Stimulated activated CD4-positive, alpha-beta T cell treated with anti-CD3 and anti-CD28 coated beads, Interleukin-4, amount 100 ng/mL, for 24 hours (primary cell): ENCODE data around the gene TOMM6.

Source experiments
- DNase-seq: peaks from one replicate; pipeline ENCODE4 v3.0.0-alpha.2; 2020

TOMM6 gene

GRCh38 chr6:41787219-41787917, at the start of gene TOMM6:
Gene TOMM6 (plus strand): TSS chr6:41787694. CDS start chr6:41787698, 4 bp downstream.
- peak; percentile 96 for DNase-seq

GRCh38 chr6:41739041-41739440, 48.5 kb upstream of the TOMM6 start:
- no peak for DNase-seq

GRCh38 chr6:41740366-41741162, 46.9 kb upstream of the TOMM6 start:
- no peak for DNase-seq

GRCh38 chr6:41741625-41742490, 45.6 kb upstream of the TOMM6 start:
- no peak for DNase-seq

GRCh38 chr6:41743406-41744235, 43.9 kb upstream of the TOMM6 start:
- no peak for DNase-seq

GRCh38 chr6:41744236-41744787, 43.2 kb upstream of the TOMM6 start:
- DNase-seq: no peak

GRCh38 chr6:41746107-41746506, 41.4 kb upstream of the TOMM6 start:
- no peak for DNase-seq

GRCh38 chr6:41747256-41748101, 40.0 kb upstream of the TOMM6 start, which contains the start of gene PGC:
Gene PGC (minus strand): TSS chr6:41747397. CDS start chr6:41747334, 63 bp downstream.
- DNase-seq: no peak

GRCh38 chr6:41748102-41748477, 39.4 kb upstream of the TOMM6 start:
- DNase-seq: no peak

GRCh38 chr6:41748542-41748941, 39.0 kb upstream of the TOMM6 start:
- DNase-seq: no peak

GRCh38 chr6:41750374-41750773, 37.1 kb upstream of the TOMM6 start:
- DNase-seq: no peak

GRCh38 chr6:41755895-41756294, 31.6 kb upstream of the TOMM6 start:
- no peak for DNase-seq

- DNase-seq: no peak
These were observed 31.1 kb upstream of the TOMM6 start for GRCh38 chr6:41756354-41756753.

- no peak for DNase-seq
These were observed 30.2 kb upstream of the TOMM6 start for GRCh38 chr6:41757271-41757670.

- no peak for DNase-seq
These were observed 29.4 kb upstream of the TOMM6 start for GRCh38 chr6:41757931-41758640.

- no peak for DNase-seq
These were observed 28.9 kb upstream of the TOMM6 start for GRCh38 chr6:41758641-41759035.

GRCh38 chr6:41759106-41759904, 28.2 kb upstream of the TOMM6 start:
- DNase-seq: no peak

GRCh38 chr6:41759905-41760579, 27.5 kb upstream of the TOMM6 start:
- no peak for DNase-seq

- DNase-seq: no peak
These were observed 24.0 kb upstream of the TOMM6 start for GRCh38 chr6:41763470-41763869.
